ENCODE results near the gene BTAF1. TPM values are rescaled to one million over a fixed set of nuclear protein-coding genes. Genes with fewer than 3 reads are reported as not detected.

Gene BTAF1
- total and polyA plus RNA-seq, 10 of the 15 experiments (the other 5 are each of a cell fraction or from before 2014, with no cell fraction given), result 11.8 to 157 (median 55.5) TPM

DNA sequence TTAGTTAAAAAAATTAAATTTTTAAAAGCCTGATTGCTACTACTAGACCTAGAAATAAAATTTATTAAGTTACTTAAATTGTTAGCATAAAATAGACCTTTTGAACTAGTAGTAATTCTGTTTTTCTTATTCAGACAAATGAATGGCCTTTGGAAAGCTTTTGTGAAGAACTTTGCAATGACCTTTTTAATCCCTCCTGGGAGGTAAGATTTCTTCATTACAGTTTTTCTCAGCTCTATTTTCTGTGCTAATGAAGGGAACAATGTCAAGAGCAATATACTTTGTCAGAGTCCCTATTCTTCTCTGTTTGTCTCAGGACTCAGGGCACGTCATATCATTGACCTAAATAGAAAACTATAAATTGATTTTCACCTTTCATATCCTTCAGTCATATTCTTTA is 33.5 kb downstream of the BTAF1 start:
- SMC1A ChIA-PET (ENCODE audit: uncharacterized antibody, unreplicated experiment), result interaction anchor here (1.5 kb wide), 1 partner anchor 17 kb away, joined by 4 read pairs; no protein-coding TSS in a partner anchor
- BruUV-seq (replicated peaks), result no TSS peak
- no peak overlapping the region for H3K4me3 ChIP-seq
- no peak for TF ChIP-seq RB1 (IDR thresholded peaks at IDR 0.05; ENCODE audit: borderline replicate concordance)
- TF ChIP-seq, protein P1, sequence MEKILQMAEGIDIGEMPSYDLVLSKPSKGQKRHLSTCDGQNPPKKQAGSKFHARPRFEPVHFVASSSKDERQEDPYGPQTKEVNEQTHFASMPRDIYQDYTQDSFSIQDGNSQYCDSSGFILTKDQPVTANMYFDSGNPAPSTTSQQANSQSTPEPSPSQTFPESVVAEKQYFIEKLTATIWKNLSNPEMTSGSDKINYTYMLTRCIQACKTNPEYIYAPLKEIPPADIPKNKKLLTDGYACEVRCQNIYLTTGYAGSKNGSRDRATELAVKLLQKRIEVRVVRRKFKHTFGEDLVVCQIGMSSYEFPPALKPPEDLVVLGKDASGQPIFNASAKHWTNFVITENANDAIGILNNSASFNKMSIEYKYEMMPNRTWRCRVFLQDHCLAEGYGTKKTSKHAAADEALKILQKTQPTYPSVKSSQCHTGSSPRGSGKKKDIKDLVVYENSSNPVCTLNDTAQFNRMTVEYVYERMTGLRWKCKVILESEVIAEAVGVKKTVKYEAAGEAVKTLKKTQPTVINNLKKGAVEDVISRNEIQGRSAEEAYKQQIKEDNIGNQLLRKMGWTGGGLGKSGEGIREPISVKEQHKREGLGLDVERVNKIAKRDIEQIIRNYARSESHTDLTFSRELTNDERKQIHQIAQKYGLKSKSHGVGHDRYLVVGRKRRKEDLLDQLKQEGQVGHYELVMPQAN (conservative IDR thresholded peaks at IDR 0.05), result no peak
- no peak for TF ChIP-seq CBFB (IDR thresholded peaks at IDR 0.05; ENCODE audit: low read depth)
- TF ChIP-seq NFYB (IDR thresholded peaks at IDR 0.05; ENCODE audit: insufficient read depth, low read depth, low read length), result no peak
- no peak for TF ChIP-seq BHLHE40 (IDR thresholded peaks at IDR 0.05; ENCODE audit: borderline replicate concordance in 1 of 2, low read depth in 2 of 2, low read length in 1 of 2)
- no peak for TF ChIP-seq ZNF24 (IDR thresholded peaks at IDR 0.05)
- TF ChIP-seq RUNX3 (IDR thresholded peaks at IDR 0.05; ENCODE audit: low read length), result no peak
- TF ChIP-seq TAF1 (IDR thresholded peaks at IDR 0.05; ENCODE audit: borderline replicate concordance, low read depth, low read length), result no peak
- TF ChIP-seq MYC (IDR thresholded peaks at IDR 0.05; ENCODE audit: insufficient read depth, insufficient read length, insufficient replicate concordance, low read length, severe bottlenecking), result no peak
- peaks cover 0 to 23% of the 10 kb centered on the region in 2 experiments for H3K36me3 ChIP-seq (ENCODE audit: control insufficient read depth in 2 of 2, insufficient read depth in 2 of 2, low read length in 1 of 2)
- WGBS (ENCODE audit: insufficient coverage, insufficient replicate concordance, low lambda C conversion rate, missing lambda C conversion rate), result 86% methylated on average over 1 of the region's 1 CpG
- H3K9me3 ChIP-seq (replicated peaks; ENCODE audit: control insufficient read depth, insufficient read depth, low read length), result no peaks in the 10 kb centered on the region
- H3K79me2 ChIP-seq (ENCODE audit: control insufficient read depth, insufficient read depth, low read length), result no peaks in the 10 kb centered on the region
- RAD21 ChIA-PET (ENCODE audit: unreplicated experiment), result no interaction called here
- DNase-seq (ENCODE audit: low read depth, low spot score) (no peak), ATAC-seq (no peak), FAIRE-seq (no peak)
- CTCF ChIA-PET, result interaction anchor here (0.8 kb wide), 2 partner anchors 27 to 478 kb away, joined by 3 read pairs; no protein-coding TSS in a partner anchor
- H3K4me2 ChIP-seq (ENCODE audit: control insufficient read depth, insufficient read depth), result no peak overlapping the region
- H3K4me1 ChIP-seq (ENCODE audit: control insufficient read depth, insufficient read depth, low read length), result no peaks in the 10 kb centered on the region
- in situ Hi-C loops (cut with MboI), result no loop called here
- no peak overlapping the region for H3K27ac ChIP-seq (ENCODE audit: control insufficient read depth, insufficient read depth)
- no peaks in the 10 kb centered on the region for H3K27me3 ChIP-seq (replicated peaks in 1 of 2; ENCODE audit: control insufficient read depth in 2 of 2, insufficient read depth in 2 of 2, low read length in 1 of 2)
- no peak overlapping the region for H2AFZ ChIP-seq (ENCODE audit: control insufficient read depth, low read depth, low read length)
- H3K9ac ChIP-seq (ENCODE audit: control insufficient read depth, insufficient read depth, low read length), result no peak overlapping the region
- intact Hi-C loops (cut with micrococcal nuclease; ENCODE audit: unreplicated experiment), result no loop called here
- POLR2A ChIA-PET, result no interaction called here
- no peaks in the 10 kb centered on the region for H4K20me1 ChIP-seq (ENCODE audit: control insufficient read depth, insufficient read depth)

Data from GM12878 (cell line).